Neural progenitor cell (in vitro differentiated cells): Measurements from ENCODE around the gene DNAJC1. TPM values are rescaled to one million over a fixed set of nuclear protein-coding genes. Genes with fewer than 3 reads are reported as not detected.

Experiments
- DNase-seq: peaks from one replicate; pipeline ENCODE4 v3.0.0-alpha.2; 2016; ENCODE audit warnings: low spot score
- H2AFZ ChIP-seq: fragments of 200-600 bp; sonication (generic); replicated peaks from 2 replicates; pipeline ENCODE4 v1.6.1; 2016; ENCODE audit warnings: antibody characterized with exemption
- H3F3A ChIP-seq: fragments of 200-600 bp; sonication (generic); 2 replicates; pipeline ENCODE4 v1.6.1; 2016; ENCODE audit warnings: antibody characterized with exemption, low read depth
- H3K27ac ChIP-seq: fragments of 200-600 bp; sonication (generic); 2 replicates; pipeline ENCODE4 v1.5.1; 2016; ENCODE audit warnings: mild to moderate bottlenecking
- H3K27me3 ChIP-seq: fragments of 200-600 bp; sonication (generic); 2 replicates; pipeline ENCODE4 v1.6.1; 2016; ENCODE audit warnings: mild to moderate bottlenecking, moderate library complexity
- H3K36me3 ChIP-seq: fragments of 200-600 bp; sonication (generic); 2 replicates; pipeline ENCODE4 v1.5.1; 2016
- H3K4me1 ChIP-seq: fragments of 200-600 bp; sonication (generic); 2 replicates; pipeline ENCODE4 v1.6.1; 2016; ENCODE audit warnings: mixed run types
- H3K4me2 ChIP-seq: fragments of 200-600 bp; sonication (generic); 2 replicates; pipeline ENCODE4 v1.6.1; 2016
- H3K4me3 ChIP-seq: fragments of 200-600 bp; sonication (generic); 2 replicates; pipeline ENCODE4 v1.5.1; 2016
- H3K79me2 ChIP-seq: fragments of 200-600 bp; sonication (generic); 2 replicates; pipeline ENCODE4 v1.6.1; 2016; ENCODE audit warnings: low read depth
- H3K9ac ChIP-seq: fragments of 200-600 bp; sonication (generic); 2 replicates; pipeline ENCODE4 v1.6.1; 2016
- H3K9me3 ChIP-seq: fragments of 200-600 bp; sonication (generic); 2 replicates; pipeline ENCODE4 v1.5.1; 2016; ENCODE audit warnings: low read depth
- H4K20me1 ChIP-seq: fragments of 200-600 bp; sonication (generic); 2 replicates; pipeline ENCODE4 v1.6.1; 2016; ENCODE audit warnings: low read depth
- H3K27ac Mint-ChIP-seq: 3 replicates; pipeline ENCODE4 v1.8.0; 2021; ENCODE audit warnings: mixed read lengths
- H3K27me3 Mint-ChIP-seq: 2 replicates; pipeline ENCODE4 v1.8.0; 2022; ENCODE audit warnings: low read depth, mild to moderate bottlenecking, inconsistent platforms, moderate library complexity, mixed read lengths; ENCODE audit not compliant: insufficient read depth
- H3K36me3 Mint-ChIP-seq: 3 replicates; pipeline ENCODE4 v1.8.0; 2021; ENCODE audit warnings: mixed read lengths
- H3K4me1 Mint-ChIP-seq: 3 replicates; pipeline ENCODE4 v1.8.0; 2021; ENCODE audit warnings: mixed read lengths
- H3K4me3 Mint-ChIP-seq: 3 replicates; pipeline ENCODE4 v1.8.0; 2021; ENCODE audit warnings: mild to moderate bottlenecking, moderate library complexity, mixed read lengths
- H3K9me3 Mint-ChIP-seq: 3 replicates; pipeline ENCODE4 v1.8.0; 2020; ENCODE audit warnings: mixed read lengths
- CTCF ChIP-seq: fragments of 200-600 bp; sonication (generic); IDR thresholded peaks from 2 replicates; pipeline ENCODE4 v1.5.1; 2017; ENCODE audit warnings: antibody characterized with exemption, mild to moderate bottlenecking
- EZH2 ChIP-seq: fragments of 200-600 bp; sonication (generic); IDR thresholded peaks from 2 replicates; pipeline ENCODE4 v1.6.1; 2017; ENCODE audit warnings: antibody characterized with exemption, mild to moderate bottlenecking, moderate library complexity
- EZH2phosphoT487 ChIP-seq: fragments of 200-600 bp; sonication (generic); IDR thresholded peaks from 2 replicates; pipeline ENCODE4 v1.6.1; 2017; ENCODE audit warnings: antibody characterized with exemption
- total RNA-seq: library from RNA; depleted of rRNA; stranded (reverse); fragments of >200 nt; gene quantifications from 2 replicates; pipeline ENCODE4 v1.2.3, GENCODE V29; 2015; ENCODE audit warnings: low replicate concordance

The DNAJC1 gene
- total RNA-seq, 1 donor from 2014 or later = 55.3 TPM

GRCh38 chr10:21732067-21732772, 271.3 kb downstream of the DNAJC1 start:
- Histone ChIP-seq H2AFZ (no peak overlapping the region), H3K27ac (no peak overlapping the region), H3K4me3 (no peak overlapping the region), H3K4me2 (peak overlapping the region; percentile 43), H3F3A (peaks cover 56% of the 10 kb centered on the region), H3K27me3 (no peaks in the 10 kb centered on the region), H3K9me3 (no peaks in the 10 kb centered on the region), H3K79me2 (peaks cover 85% of the 10 kb centered on the region), H3K4me1 (peaks cover 49% of the 10 kb centered on the region), H4K20me1 (peaks cover 62% of the 10 kb centered on the region), H3K36me3 (peaks cover 25% of the 10 kb centered on the region), H3K9ac (no peak overlapping the region)
- Mint-ChIP-seq H3K4me3 (peak overlapping the region; percentile 33), H3K9me3 (no peaks in the 10 kb centered on the region), H3K4me1 (peaks cover 63% of the 10 kb centered on the region), H3K27ac (no peak overlapping the region), H3K27me3 (peaks cover under 1% of the 10 kb centered on the region), H3K36me3 (peaks cover 31% of the 10 kb centered on the region)
- peak; percentile 92 for DNase-seq
- TF ChIP-seq CTCF (peak; percentile 92), EZH2phosphoT487 (no peak)

- no peaks in the 10 kb centered on the region for H3K27me3 Mint-ChIP-seq
- Histone ChIP-seq H3K4me2 (no peak overlapping the region), H3K27ac (no peak overlapping the region), H3K27me3 (no peaks in the 10 kb centered on the region), H3K79me2 (peaks cover 78% of the 10 kb centered on the region), H3K9me3 (no peaks in the 10 kb centered on the region), H2AFZ (no peak overlapping the region), H3K9ac (no peak overlapping the region), H3F3A (peaks cover 71% of the 10 kb centered on the region), H3K36me3 (peaks cover 12% of the 10 kb centered on the region), H3K4me1 (peaks cover 70% of the 10 kb centered on the region), H4K20me1 (peaks cover 51% of the 10 kb centered on the region), H3K4me3 (no peak overlapping the region)
- no peak overlapping the region for H3K4me3 Mint-ChIP-seq
- TF ChIP-seq CTCF = no peak
- no peaks in the 10 kb centered on the region for H3K9me3 Mint-ChIP-seq
- no peak overlapping the region for H3K27ac Mint-ChIP-seq
- DNase-seq = no peak
- peaks cover 15% of the 10 kb centered on the region for H3K36me3 Mint-ChIP-seq
- peaks cover 70% of the 10 kb centered on the region for H3K4me1 Mint-ChIP-seq
Observed at GRCh38 chr10:21728618-21729017, 274.9 kb downstream of the DNAJC1 start.

GRCh38 chr10:21727452-21728168, 275.9 kb downstream of the DNAJC1 start:
- H3K4me2 ChIP-seq = peak overlapping the region; percentile 27
- peaks cover 73% of the 10 kb centered on the region for H3K79me2 ChIP-seq
- H3K27me3 ChIP-seq = no peaks in the 10 kb centered on the region
- H3K4me3 ChIP-seq = no peak overlapping the region
- Mint-ChIP-seq H3K4me3 (peak overlapping the region; percentile 38), H3K27ac (peak overlapping the region; percentile 8), H3K36me3 (peaks cover 17% of the 10 kb centered on the region), H3K4me1 (peaks cover 60% of the 10 kb centered on the region), H3K9me3 (no peaks in the 10 kb centered on the region), H3K27me3 (no peaks in the 10 kb centered on the region)
- peaks cover 61% of the 10 kb centered on the region for H3F3A ChIP-seq
- H2AFZ ChIP-seq = no peak overlapping the region
- peaks cover 60% of the 10 kb centered on the region for H3K4me1 ChIP-seq
- DNase-seq = no peak
- H3K36me3 ChIP-seq = peaks cover 4% of the 10 kb centered on the region
- TF ChIP-seq EZH2 (no peak), CTCF (no peak), EZH2phosphoT487 (no peak)
- H4K20me1 ChIP-seq = peaks cover 41% of the 10 kb centered on the region
- no peak overlapping the region for H3K9ac ChIP-seq
- H3K27ac ChIP-seq = peak overlapping the region; percentile 50
- H3K9me3 ChIP-seq = no peaks in the 10 kb centered on the region
